Endothelial cell of umbilical vein (primary cell): ENCODE measurements around the gene UGT1A3. TPM values are rescaled to one million over a fixed set of nuclear protein-coding genes. Genes with fewer than 3 reads are reported as not detected.
"Not testable (repeated sequence)": the region's sequence is repeated elsewhere in the genome, so short reads cannot be mapped to it uniquely, and the experiment has no call there.

ENCODE experiments used
- BruUV-seq: library from RNA; stranded (reverse); fragments of 400-500 nt; replicated peaks from 2 replicates; lab custom pipeline; 2021; lab: Mats Ljungman, UMichigan
- CTCF ChIA-PET: fragments of 300-600, 350-600 bp; sonication (Branson Sonifier 250); formaldehyde crosslinking; loops from one replicate; lab custom pipeline; 2021; ENCODE audit warnings: antibody characterized with exemption, inconsistent platforms; lab: Charles Lee
- POLR2A ChIA-PET: fragments of 300-600, 350-600 bp; sonication (Branson Sonifier 250); formaldehyde crosslinking; loops from one replicate; lab custom pipeline; 2021; ENCODE audit warnings: antibody characterized with exemption, inconsistent platforms; lab: Charles Lee
- DNase-seq: peaks from one replicate; pipeline ENCODE4 v3.0.0-alpha.2; 2011; ENCODE audit warnings: low read depth, low spot score
- FAIRE-seq: peaks from 2 replicates; lab custom pipeline; 2011; peaks lifted over from hg19 to GRCh38; lab: Jason Lieb, UNC
- H2AFZ ChIP-seq: 2 replicates; pipeline ENCODE4 v1.6.0; 2012; ENCODE audit warnings: low read depth, low read length, control low read depth, inconsistent platforms
- H3K27ac ChIP-seq: 2 replicates; pipeline ENCODE4 v1.5.1; 2011; ENCODE audit warnings: low read depth, mild to moderate bottlenecking, control low read depth, low read length, moderate library complexity; ENCODE audit not compliant: insufficient read depth
- H3K27me3 ChIP-seq, 2 experiments: 2 replicates each; pipeline versions ENCODE4 v1.6.0 to v1.6.1; 2011; ENCODE audit warnings: low read length in 2 of 2, mixed read lengths in 1 of 2; ENCODE audit not compliant: control insufficient read depth in 2 of 2, insufficient read depth in 2 of 2
- H3K36me3 ChIP-seq, 2 experiments: 2 replicates in 1 of 2; 3 replicates in 1 of 2; pipeline ENCODE4 v1.5.1; 2011; ENCODE audit warnings: low read length in 2 of 2, mild to moderate bottlenecking in 1 of 2, moderate library complexity in 1 of 2; ENCODE audit not compliant: control insufficient read depth in 2 of 2, insufficient read depth in 2 of 2; ENCODE audit errors: extremely low read depth in 1 of 2
- H3K4me1 ChIP-seq: 3 replicates; pipeline ENCODE4 v1.5.1; 2011; ENCODE audit warnings: mild to moderate bottlenecking, low read length; ENCODE audit not compliant: control insufficient read depth, insufficient read depth; ENCODE audit errors: extremely low read depth
- H3K4me2 ChIP-seq: 2 replicates; pipeline ENCODE4 v1.6.1; 2011; ENCODE audit warnings: low read length, control low read depth, mixed read lengths; ENCODE audit not compliant: insufficient read depth
- H3K4me3 ChIP-seq, 3 experiments: fragments of 200-600 bp in 1 of 3; sonication (generic), shearing (Covaris generic) in 1 of 3; replicated peaks in 1 of 3; 2 replicates each; pipeline ENCODE4 v1.5.1; 2011 to 2016; ENCODE audit warnings: control low read depth in 3 of 3, low read length in 3 of 3, mild to moderate bottlenecking in 2 of 3, inconsistent platforms in 1 of 3, low read depth in 1 of 3, moderate library complexity in 1 of 3; ENCODE audit not compliant: insufficient read depth in 1 of 3
- H3K79me2 ChIP-seq: 2 replicates; pipeline ENCODE4 v1.6.0; 2012; ENCODE audit warnings: low read length, inconsistent platforms; ENCODE audit not compliant: control insufficient read depth, insufficient read depth
- H3K9ac ChIP-seq: replicated peaks from 2 replicates; pipeline ENCODE3; 2011; ENCODE audit warnings: low read length, control low read depth; ENCODE audit not compliant: insufficient read depth; ENCODE audit errors: extremely low read depth
- H3K9me1 ChIP-seq: replicated peaks from 3 replicates; pipeline ENCODE4 v1.6.0; 2011; ENCODE audit warnings: mild to moderate bottlenecking, low read length; ENCODE audit not compliant: control insufficient read depth, insufficient read depth; ENCODE audit errors: extremely low read depth
- H3K9me3 ChIP-seq: replicated peaks from 2 replicates; pipeline ENCODE4 v1.5.1; 2012; ENCODE audit warnings: low read length, inconsistent platforms; ENCODE audit not compliant: control insufficient read depth, insufficient read depth
- H4K20me1 ChIP-seq: replicated peaks from 2 replicates; pipeline ENCODE3; 2011; ENCODE audit warnings: mild to moderate bottlenecking, low read length; ENCODE audit not compliant: control insufficient read depth, insufficient read depth; ENCODE audit errors: extremely low read depth
- GATA2 ChIP-seq: IDR thresholded peaks from 2 replicates; pipeline ENCODE4 v1.7.0; 2011; ENCODE audit warnings: low read depth, mild to moderate bottlenecking, moderate library complexity, mixed read lengths, low read length; ENCODE audit not compliant: insufficient read length, insufficient read depth
- JUN ChIP-seq: IDR thresholded peaks from 2 replicates; pipeline ENCODE4 v1.6.1; 2011; ENCODE audit warnings: borderline replicate concordance, low read depth; ENCODE audit not compliant: insufficient read length, insufficient read depth
- POLR2A ChIP-seq: IDR thresholded peaks from 2 replicates; pipeline ENCODE4 v1.6.1; 2012; ENCODE audit warnings: low read depth, mild to moderate bottlenecking, control low read depth, low read length
- POLR2AphosphoS5 ChIP-seq: IDR thresholded peaks from 2 replicates; pipeline ENCODE4 v1.6.1; 2012; ENCODE audit warnings: low read depth, mild to moderate bottlenecking, control low read depth, low read length, moderate library complexity; ENCODE audit not compliant: insufficient read depth
- dilution Hi-C: fragments of 300-500 bp; cut with MboI; formaldehyde crosslinking; loops from one replicate; pipeline ENCODE4 v1.15.0; 2019; ENCODE audit warnings: low sequenced_read_pairs; ENCODE audit not compliant: extremely low pct_ligation_motif_present
- intact Hi-C: fragments of 100-400 bp; cut with micrococcal nuclease; formaldehyde crosslinking; loops from one replicate; pipeline ENCODE4 v1.10.0; 2022
- polyA plus RNA-seq, 4 experiments: library from polyadenylated mRNA; depleted of rRNA in 3 of 4; stranded (reverse) in 3 of 4; unstranded in 1 of 4; fragments of >200 nt; gene quantifications; 2 replicates each; pipeline versions ENCODE4 v1.2.1 to v1.2.3, GENCODE V29; 2011 to 2012; ENCODE audit warnings: missing spikeins in 1 of 4
- total RNA-seq: library from RNA; stranded (reverse); gene quantifications from 2 replicates; pipeline ENCODE4 v1.2.3, GENCODE V29; 2021
- TF ChIP-seq, protein P1 (sequence below): IDR thresholded peaks from 2 replicates; pipeline ENCODE4 v1.6.1; 2011; ENCODE audit not compliant: insufficient read depth, insufficient read length

Gene UGT1A3
- total and polyA plus RNA-seq, 2 donors (not counting 3 experiments of a cell fraction or from before 2014, with no cell fraction given) = not detected

DNA sequence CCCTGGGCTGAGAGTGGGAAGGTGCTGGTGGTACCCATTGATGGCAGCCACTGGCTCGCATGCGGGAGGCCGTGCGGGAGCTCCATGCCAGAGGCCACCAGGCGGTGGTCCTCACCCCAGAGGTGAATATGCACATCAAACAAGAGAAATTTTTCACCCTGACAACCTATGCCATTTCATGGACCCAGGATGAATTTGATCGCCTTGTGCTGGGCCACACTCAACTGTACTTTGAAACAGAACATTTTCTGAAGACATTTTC is 18.4 kb downstream of the UGT1A3 start:
- intact Hi-C loops = no loop called here

DNA sequence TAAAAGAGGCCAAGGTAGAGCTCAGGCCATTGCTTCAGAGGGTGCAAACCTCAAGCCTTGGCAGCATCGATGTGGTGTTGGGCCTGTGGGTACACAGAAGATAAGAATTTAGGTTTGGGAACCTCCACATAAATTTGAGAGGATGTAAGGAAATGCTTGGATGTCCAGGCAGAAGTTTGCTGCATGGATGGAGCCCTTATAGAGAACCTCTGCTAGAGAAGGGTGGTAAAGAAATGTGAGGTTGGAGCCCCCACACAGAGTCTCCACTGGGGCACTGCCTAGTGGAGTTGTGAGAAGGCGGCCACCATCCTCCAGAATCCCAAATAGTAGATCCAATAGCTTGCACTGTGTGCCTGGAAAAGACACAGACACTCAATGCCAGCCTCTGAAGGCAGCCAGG is 21.8 kb downstream of the UGT1A3 start:
- BruUV-seq, dilution Hi-C loops, H3K9ac ChIP-seq, H3K9me3 ChIP-seq, H3K9me1 ChIP-seq, POLR2A ChIA-PET, DNase-seq, H3K4me3 ChIP-seq, H3K79me2 ChIP-seq, CTCF ChIA-PET, H3K36me3 ChIP-seq, FAIRE-seq, H3K27ac ChIP-seq, H3K4me1 ChIP-seq, H3K4me2 ChIP-seq, intact Hi-C loops, H3K27me3 ChIP-seq, H2AFZ ChIP-seq, H4K20me1 ChIP-seq: not testable (repeated sequence)

More for the DNA sequence above, 18.4 kb downstream of the UGT1A3 start:
- dilution Hi-C loops = no loop called here
- no peak for FAIRE-seq
- ChIA-PET CTCF (no interaction called here), POLR2A (no interaction called here)
- H3K9ac ChIP-seq = no peak overlapping the region
- H3K27ac ChIP-seq = no peak overlapping the region
- H4K20me1 ChIP-seq = no peaks in the 10 kb centered on the region
- TF ChIP-seq POLR2A (no peak), GATA2 (no peak), JUN (no peak), POLR2AphosphoS5 (no peak)
- TF ChIP-seq, protein P1, sequence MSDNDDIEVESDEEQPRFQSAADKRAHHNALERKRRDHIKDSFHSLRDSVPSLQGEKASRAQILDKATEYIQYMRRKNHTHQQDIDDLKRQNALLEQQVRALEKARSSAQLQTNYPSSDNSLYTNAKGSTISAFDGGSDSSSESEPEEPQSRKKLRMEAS = no peak
- no peak for DNase-seq
- H3K27me3 ChIP-seq = no peaks in the 10 kb centered on the region
- no peaks in the 10 kb centered on the region for H3K9me3 ChIP-seq
- no peaks in the 10 kb centered on the region for H3K9me1 ChIP-seq
- no peaks in the 10 kb centered on the region for H3K36me3 ChIP-seq
- no peak overlapping the region for H2AFZ ChIP-seq
- H3K4me1 ChIP-seq = no peaks in the 10 kb centered on the region
- no peaks in the 10 kb centered on the region for H3K79me2 ChIP-seq
- H3K4me2 ChIP-seq = no peak overlapping the region
- no peak overlapping the region for H3K4me3 ChIP-seq
- BruUV-seq = no TSS peak

GRCh38 chr2:233751212-233752009 is 22.6 kb downstream of the UGT1A3 start:
- FAIRE-seq, DNase-seq, intact Hi-C loops, H3K27ac ChIP-seq, H3K4me2 ChIP-seq, H4K20me1 ChIP-seq, H3K27me3 ChIP-seq, POLR2A ChIA-PET, H3K9me1 ChIP-seq, dilution Hi-C loops, H3K79me2 ChIP-seq, H2AFZ ChIP-seq, CTCF ChIA-PET, H3K4me1 ChIP-seq, H3K9me3 ChIP-seq, H3K4me3 ChIP-seq, H3K36me3 ChIP-seq, BruUV-seq, H3K9ac ChIP-seq: not testable (repeated sequence)
